COLO668 (cell line): ENCODE data around the gene CNTNAP5.

Source experiments
- DNase-seq: peaks from one replicate; lab custom pipeline; 2025; ENCODE audit not compliant: unreplicated experiment; lab: John Stamatoyannopoulos, UW

CNTNAP5 gene

GRCh38 chr2:124589971-124590370 is 564.9 kb downstream of the CNTNAP5 start:
- DNase-seq, result no peak

GRCh38 chr2:124602759-124603158 is 577.7 kb downstream of the CNTNAP5 start:
- no peak for DNase-seq

GRCh38 chr2:124604940-124605339 is 579.9 kb downstream of the CNTNAP5 start:
- DNase-seq, result no peak

GRCh38 chr2:124607679-124608078 is 582.6 kb downstream of the CNTNAP5 start:
- no peak for DNase-seq

GRCh38 chr2:124609667-124610066 is 584.6 kb downstream of the CNTNAP5 start:
- no peak for DNase-seq

- no peak for DNase-seq
Observed at GRCh38 chr2:124610141-124610540, 585.1 kb downstream of the CNTNAP5 start.

- no peak for DNase-seq
Observed at GRCh38 chr2:124610866-124611265, 585.8 kb downstream of the CNTNAP5 start.

GRCh38 chr2:124623560-124623959 is 598.5 kb downstream of the CNTNAP5 start:
- no peak for DNase-seq

- no peak for DNase-seq
Observed at GRCh38 chr2:124625561-124625960, 600.5 kb downstream of the CNTNAP5 start.

GRCh38 chr2:124626993-124627392 is 601.9 kb downstream of the CNTNAP5 start:
- DNase-seq, result no peak

GRCh38 chr2:124633812-124634211 is 608.7 kb downstream of the CNTNAP5 start:
- no peak for DNase-seq

- no peak for DNase-seq
Observed at GRCh38 chr2:124639524-124639923, 614.4 kb downstream of the CNTNAP5 start.

GRCh38 chr2:124640221-124640750 is 615.2 kb downstream of the CNTNAP5 start:
- DNase-seq, result no peak

GRCh38 chr2:124646166-124646815 is 621.2 kb downstream of the CNTNAP5 start:
- no peak for DNase-seq

GRCh38 chr2:124647245-124647644 is 622.2 kb downstream of the CNTNAP5 start:
- no peak for DNase-seq

- DNase-seq, result no peak
Observed at GRCh38 chr2:124647663-124648062, 622.6 kb downstream of the CNTNAP5 start.

GRCh38 chr2:124649001-124649400 is 623.9 kb downstream of the CNTNAP5 start:
- no peak for DNase-seq

- DNase-seq, result no peak
Observed at GRCh38 chr2:124652099-124652498, 627.0 kb downstream of the CNTNAP5 start.

GRCh38 chr2:124658373-124658772 is 633.3 kb downstream of the CNTNAP5 start:
- DNase-seq, result no peak

- no peak for DNase-seq
Observed at GRCh38 chr2:124661558-124661957, 636.5 kb downstream of the CNTNAP5 start.

GRCh38 chr2:124662946-124663644 is 638.0 kb downstream of the CNTNAP5 start:
- DNase-seq, result no peak

- DNase-seq, result no peak
Observed at GRCh38 chr2:124663645-124663997, 638.5 kb downstream of the CNTNAP5 start.

- no peak for DNase-seq
Observed at GRCh38 chr2:124664363-124664762, 639.3 kb downstream of the CNTNAP5 start.
